H1 (cell line): ENCODE results near the gene ARNT2. TPM values are rescaled to one million over a fixed set of nuclear protein-coding genes. Genes with fewer than 3 reads are reported as not detected.

Experiments used
- SIN3A ChIP-seq, 2 experiments: IDR thresholded peaks in 1 of 2; conservative IDR thresholded peaks in 1 of 2; 2 replicates each; pipeline ENCODE4 v1.6.1; 2011 to 2012; ENCODE audit warnings: low read length in 2 of 2, improper control_type of control experiment in 1 of 2, low read depth in 1 of 2, mild to moderate bottlenecking in 1 of 2
- polyA plus RNA-seq, 7 experiments: library from polyadenylated mRNA; depleted of rRNA in 3 of 7; stranded (reverse) in 5 of 7; unstranded in 2 of 7; fragments of >200 nt in 5 of 7; fragments of 200-250 nt in 2 of 7; gene quantifications; 1 replicate in 5 of 7; 2 replicates in 1 of 7; 4 replicates in 1 of 7; pipeline versions ENCODE4 v1.2.1 to v1.2.3, GENCODE V29; 2011 to 2013; ENCODE audit warnings: missing spikeins in 2 of 7, mixed read lengths in 2 of 7
- total RNA-seq: library from RNA; stranded (reverse); fragmentation: NEBNext Ultra II Directional; extraction: Animal tissue kit (Norgen Biotek cat#: 25700); gene quantifications from 2 replicates; pipeline ENCODE4 v1.2.1, GENCODE V29; 2021
- TF ChIP-seq, protein P1 (sequence below), 3 experiments: IDR thresholded peaks; 1 replicate in 2 of 3; 2 replicates in 1 of 3; pipeline versions ENCODE4 v1.5.1 to v1.6.1; 2011; ENCODE audit warnings: low read length in 3 of 3, mild to moderate bottlenecking in 3 of 3, inconsistent platforms in 2 of 3, low read depth in 1 of 3, moderate library complexity in 1 of 3; ENCODE audit not compliant: insufficient read depth in 1 of 3; ENCODE audit errors: control extremely low read depth in 1 of 3

Gene ARNT2
- total and polyA plus RNA-seq, 2 of the 8 experiments (the other 6 are each of a cell fraction or from before 2014, with no cell fraction given), result 9.5 to 14.6 TPM

GRCh38 chr15:80455668-80456442 lies 51.7 kb downstream of the ARNT2 start (continued):
- TF ChIP-seq, protein P1, sequence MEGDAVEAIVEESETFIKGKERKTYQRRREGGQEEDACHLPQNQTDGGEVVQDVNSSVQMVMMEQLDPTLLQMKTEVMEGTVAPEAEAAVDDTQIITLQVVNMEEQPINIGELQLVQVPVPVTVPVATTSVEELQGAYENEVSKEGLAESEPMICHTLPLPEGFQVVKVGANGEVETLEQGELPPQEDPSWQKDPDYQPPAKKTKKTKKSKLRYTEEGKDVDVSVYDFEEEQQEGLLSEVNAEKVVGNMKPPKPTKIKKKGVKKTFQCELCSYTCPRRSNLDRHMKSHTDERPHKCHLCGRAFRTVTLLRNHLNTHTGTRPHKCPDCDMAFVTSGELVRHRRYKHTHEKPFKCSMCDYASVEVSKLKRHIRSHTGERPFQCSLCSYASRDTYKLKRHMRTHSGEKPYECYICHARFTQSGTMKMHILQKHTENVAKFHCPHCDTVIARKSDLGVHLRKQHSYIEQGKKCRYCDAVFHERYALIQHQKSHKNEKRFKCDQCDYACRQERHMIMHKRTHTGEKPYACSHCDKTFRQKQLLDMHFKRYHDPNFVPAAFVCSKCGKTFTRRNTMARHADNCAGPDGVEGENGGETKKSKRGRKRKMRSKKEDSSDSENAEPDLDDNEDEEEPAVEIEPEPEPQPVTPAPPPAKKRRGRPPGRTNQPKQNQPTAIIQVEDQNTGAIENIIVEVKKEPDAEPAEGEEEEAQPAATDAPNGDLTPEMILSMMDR (IDR thresholded peaks at IDR 0.05; ENCODE audit: control extremely low read depth in 1 of 3, insufficient read depth in 1 of 3, low read depth in 1 of 3, low read length in 3 of 3), result peak; percentile 90 to 94 (median 91)
- TF ChIP-seq SIN3A (conservative IDR thresholded peaks at IDR 0.05 in 1 of 2, IDR thresholded peaks at IDR 0.05 in 1 of 2; ENCODE audit: low read depth in 1 of 2, low read length in 2 of 2), result 0 out of 4 replicates have a peak, but pooled peaks of 1 of the 2 experiments have one; percentile 52
